Stimulated activated CD8-positive, alpha-beta memory T cell treated with anti-CD3 and anti-CD28 coated beads, Interleukin-12 subunit alpha, Interleukin-12 subunit beta, amount 100 ng/mL, for 24 hours (primary cell): ENCODE results near the gene STKLD1.
"Not testable (repeated sequence)": the region's sequence is repeated elsewhere in the genome, so short reads cannot be mapped to it uniquely, and the experiment has no call there.

Experiments used
- DNase-seq: peaks from one replicate; pipeline ENCODE4 v3.0.0-alpha.2; 2020; ENCODE audit errors: extremely low read depth

STKLD1 gene

GRCh38 chr9:133362359-133363044 lies 13.7 kb upstream of the STKLD1 start:
- DNase-seq = no peak

- DNase-seq = no peak
Observed at GRCh38 chr9:133366435-133366834, 9.7 kb upstream of the STKLD1 start.

- no peak for DNase-seq
Observed at GRCh38 chr9:133367221-133367620, 8.9 kb upstream of the STKLD1 start.

GRCh38 chr9:133367778-133368177 lies 8.4 kb upstream of the STKLD1 start:
- no peak for DNase-seq

GRCh38 chr9:133368249-133368881 lies 7.8 kb upstream of the STKLD1 start:
- DNase-seq = no peak

- no peak for DNase-seq
Observed at GRCh38 chr9:133369422-133369821, 6.7 kb upstream of the STKLD1 start.

- no peak for DNase-seq
Observed at GRCh38 chr9:133369933-133370332, 6.2 kb upstream of the STKLD1 start.

GRCh38 chr9:133370685-133371084 lies 5.5 kb upstream of the STKLD1 start:
- no peak for DNase-seq

- DNase-seq = no peak
Observed at GRCh38 chr9:133371261-133371711, 4.9 kb upstream of the STKLD1 start.

GRCh38 chr9:133372144-133372543 lies 4.0 kb upstream of the STKLD1 start:
- no peak for DNase-seq

- DNase-seq = no peak
Observed at GRCh38 chr9:133374612-133375115, 1.5 kb upstream of the STKLD1 start.

GRCh38 chr9:133375116-133375723 lies 946 bp upstream of the STKLD1 start:
- no peak for DNase-seq

GRCh38 chr9:133377280-133377679 lies 1.1 kb downstream of the STKLD1 start:
- DNase-seq = not testable (repeated sequence)

GRCh38 chr9:133377721-133378216 lies 1.6 kb downstream of the STKLD1 start:
- DNase-seq = no peak

- no peak for DNase-seq
Observed at GRCh38 chr9:133378408-133378962, 2.3 kb downstream of the STKLD1 start.

- no peak for DNase-seq
Observed at GRCh38 chr9:133379153-133380086, 3.3 kb downstream of the STKLD1 start.

GRCh38 chr9:133380734-133381133 lies 4.6 kb downstream of the STKLD1 start:
- DNase-seq = no peak

- no peak for DNase-seq
Observed at GRCh38 chr9:133382507-133383141, 6.5 kb downstream of the STKLD1 start.

- DNase-seq = no peak
Observed at GRCh38 chr9:133383438-133383837, 7.3 kb downstream of the STKLD1 start.

GRCh38 chr9:133384736-133385321 lies 8.7 kb downstream of the STKLD1 start:
- no peak for DNase-seq
